ENCODE data around the gene CUBN. TPM values are rescaled to one million over a fixed set of nuclear protein-coding genes. Genes with fewer than 3 reads are reported as not detected.

The CUBN gene
- total RNA-seq, 1 donor from 2014 or later, result 0.89 TPM

- intact Hi-C loops (cut with micrococcal nuclease), result no loop called here
Measured at GRCh38 chr10:17109475-17110207, 20.0 kb downstream of the CUBN start.

GRCh38 chr10:17109046-17109445, 20.6 kb downstream of the CUBN start:
- intact Hi-C loops (cut with micrococcal nuclease), result no loop called here

- intact Hi-C loops (cut with micrococcal nuclease), result no loop called here
Measured at GRCh38 chr10:17106991-17107390, 22.6 kb downstream of the CUBN start.

GRCh38 chr10:17101910-17102266, 27.7 kb downstream of the CUBN start:
- intact Hi-C loops (cut with micrococcal nuclease), result no loop called here

GRCh38 chr10:17101257-17101909, 28.2 kb downstream of the CUBN start:
- intact Hi-C loops (cut with micrococcal nuclease), result no loop called here

GRCh38 chr10:17100586-17100985, 29.0 kb downstream of the CUBN start:
- intact Hi-C loops (cut with micrococcal nuclease), result no loop called here

GRCh38 chr10:17098012-17098411, 31.6 kb downstream of the CUBN start:
- intact Hi-C loops (cut with micrococcal nuclease), result no loop called here

- intact Hi-C loops (cut with micrococcal nuclease), result no loop called here
Measured at GRCh38 chr10:17094844-17095243, 34.8 kb downstream of the CUBN start.

GRCh38 chr10:17092986-17093803, 36.4 kb downstream of the CUBN start:
- intact Hi-C loops (cut with micrococcal nuclease), result no loop called here

GRCh38 chr10:17092216-17092944, 37.2 kb downstream of the CUBN start:
- intact Hi-C loops (cut with micrococcal nuclease), result no loop called here

- intact Hi-C loops (cut with micrococcal nuclease), result no loop called here
Measured at GRCh38 chr10:17088118-17088806, 41.3 kb downstream of the CUBN start.

- intact Hi-C loops (cut with micrococcal nuclease), result no loop called here
Measured at GRCh38 chr10:17086865-17087367, 42.7 kb downstream of the CUBN start.

- intact Hi-C loops (cut with micrococcal nuclease), result no loop called here
Measured at GRCh38 chr10:17085011-17085725, 44.4 kb downstream of the CUBN start.

GRCh38 chr10:17084258-17084657, 45.4 kb downstream of the CUBN start:
- intact Hi-C loops (cut with micrococcal nuclease), result no loop called here

- intact Hi-C loops (cut with micrococcal nuclease), result no loop called here
Measured at GRCh38 chr10:17081431-17081830, 48.2 kb downstream of the CUBN start.

- intact Hi-C loops (cut with micrococcal nuclease), result no loop called here
Measured at GRCh38 chr10:17077890-17078289, 51.7 kb downstream of the CUBN start.

GRCh38 chr10:17077346-17077781, 52.2 kb downstream of the CUBN start:
- intact Hi-C loops (cut with micrococcal nuclease), result no loop called here

- intact Hi-C loops (cut with micrococcal nuclease), result no loop called here
Measured at GRCh38 chr10:17076626-17077345, 52.8 kb downstream of the CUBN start.
